GM18519 (cell line): Measurements from ENCODE around the gene RNU6-8.
A peak's percentile ranks its signal among the peaks of the same experiment; 100 is the strongest.

Experiments used
- ATAC-seq: cut with Tn5 transposase; IDR thresholded peaks from one replicate; pipeline ENCODE4 v1.9.1; 2021; ENCODE audit warnings: mild to moderate bottlenecking, moderate library complexity; ENCODE audit not compliant: unreplicated experiment, low FRiP score

RNU6-8 gene

GRCh38 chr14:32202998-32203882 lies at the start of gene RNU6-8:
TSS of gene RNU6-8 (minus strand) at chr14:32203269.
- ATAC-seq, result peak; percentile 38

- ATAC-seq, result peak; percentile 76
Measured at GRCh38 chr14:32252030-32252670, 49.1 kb upstream of the RNU6-8 start.

- ATAC-seq, result no peak
Measured at GRCh38 chr14:32251530-32251929, 48.5 kb upstream of the RNU6-8 start.

GRCh38 chr14:32250681-32251080 lies 47.6 kb upstream of the RNU6-8 start:
- ATAC-seq, result no peak

GRCh38 chr14:32249780-32250179 lies 46.7 kb upstream of the RNU6-8 start:
- no peak for ATAC-seq

- no peak for ATAC-seq
Measured at GRCh38 chr14:32249371-32249770, 46.3 kb upstream of the RNU6-8 start.

GRCh38 chr14:32246751-32247150 lies 43.7 kb upstream of the RNU6-8 start:
- no peak for ATAC-seq

GRCh38 chr14:32244404-32244803 lies 41.3 kb upstream of the RNU6-8 start:
- no peak for ATAC-seq

- no peak for ATAC-seq
Measured at GRCh38 chr14:32233260-32233659, 30.2 kb upstream of the RNU6-8 start.

- no peak for ATAC-seq
Measured at GRCh38 chr14:32232481-32232880, 29.4 kb upstream of the RNU6-8 start.

- ATAC-seq, result no peak
Measured at GRCh38 chr14:32230695-32231280, 27.7 kb upstream of the RNU6-8 start.

- no peak for ATAC-seq
Measured at GRCh38 chr14:32230181-32230580, 27.1 kb upstream of the RNU6-8 start.

- no peak for ATAC-seq
Measured at GRCh38 chr14:32226056-32226455, 23.0 kb upstream of the RNU6-8 start.

- no peak for ATAC-seq
Measured at GRCh38 chr14:32225378-32225920, 22.4 kb upstream of the RNU6-8 start.

GRCh38 chr14:32224737-32225377 lies 21.8 kb upstream of the RNU6-8 start:
- ATAC-seq, result no peak

GRCh38 chr14:32217301-32217700 lies 14.2 kb upstream of the RNU6-8 start:
- no peak for ATAC-seq

- ATAC-seq, result no peak
Measured at GRCh38 chr14:32212833-32213232, 9.8 kb upstream of the RNU6-8 start.

GRCh38 chr14:32211068-32211404 lies 8.0 kb upstream of the RNU6-8 start:
- ATAC-seq, result no peak

GRCh38 chr14:32209471-32209870 lies 6.4 kb upstream of the RNU6-8 start:
- ATAC-seq, result no peak

- ATAC-seq, result no peak
Measured at GRCh38 chr14:32208490-32208889, 5.4 kb upstream of the RNU6-8 start.

- ATAC-seq, result no peak
Measured at GRCh38 chr14:32206552-32206951, 3.5 kb upstream of the RNU6-8 start.
